Esophagus squamous epithelium (tissue), 5 donors: ENCODE data around the gene PKDCC. TPM values are rescaled to one million over a fixed set of nuclear protein-coding genes. Genes with fewer than 3 reads are reported as not detected.
A peak's percentile ranks its signal among the peaks of the same experiment; 100 is the strongest.
"Not testable (repeated sequence)": the region's sequence is repeated elsewhere in the genome, so short reads cannot be mapped to it uniquely, and the experiment has no call there.

Source experiments
- DNase-seq: peaks from one replicate; lab custom pipeline; 2025; lab: John Stamatoyannopoulos, UW
- H3K27ac ChIP-seq, 4 donors: fragments of 200-600 bp; sonication (generic); one replicate each; pipeline ENCODE4 v1.5.1; 2016 to 2019; ENCODE audit warnings: mild to moderate bottlenecking in 1 of 4
- H3K27me3 ChIP-seq, 4 donors: fragments of 200-600 bp; sonication (generic); 1 replicate in 3 of 4; 2 replicates in 1 of 4; pipeline versions ENCODE4 v1.5.1 to v1.6.0; 2017 to 2021; ENCODE audit warnings: antibody characterized with exemption in 1 of 4
- H3K36me3 ChIP-seq, 3 donors: fragments of 200-600 bp; sonication (generic); one replicate each; pipeline ENCODE4 v1.5.1; 2016 to 2019
- H3K4me1 ChIP-seq, 3 donors: fragments of 200-600 bp; sonication (generic); one replicate each; pipeline ENCODE4 v1.5.1; 2017 to 2019
- H3K4me3 ChIP-seq, 4 donors: fragments of 200-600 bp; sonication (generic); 1 replicate in 3 of 4; 2 replicates in 1 of 4; pipeline ENCODE4 v1.5.1; 2016 to 2019; ENCODE audit warnings: mild to moderate bottlenecking in 2 of 4, moderate library complexity in 1 of 4
- H3K9me3 ChIP-seq, 3 donors: fragments of 200-600 bp; sonication (generic); one replicate each; pipeline ENCODE4 v1.5.1; 2016 to 2019
- CTCF ChIP-seq, 6 experiments: fragments of 450-650 bp in 4 of 6; fragments of 200-600 bp in 2 of 6; sonication (generic) in 2 of 6; IDR thresholded peaks; one replicate each; pipeline ENCODE4 v1.5.1; 2016 to 2019; ENCODE audit warnings: antibody characterized with exemption in 6 of 6, mild to moderate bottlenecking in 4 of 6, moderate library complexity in 4 of 6
- POLR2A ChIP-seq, 4 donors: fragments of 450-650 bp; IDR thresholded peaks; one replicate each; pipeline ENCODE4 v1.6.1; 2017; ENCODE audit warnings: antibody characterized with exemption in 4 of 4, mild to moderate bottlenecking in 4 of 4, moderate library complexity in 3 of 4
- WGBS, 2 donors: methylation state at CpG; one replicate each; pipeline ENCODE4 v1.1.5; 2018; 5-methylcytosine and 5-hydroxymethylcytosine counted together
- intact Hi-C: fragments of 100-400 bp; cut with DNase I; formaldehyde crosslinking; loops from one replicate; pipeline ENCODE4 v1.15.0; 2022
- total RNA-seq, 4 donors: library from RNA; depleted of rRNA; stranded (reverse); fragments of >200 nt; gene quantifications; one replicate each; pipeline ENCODE4 v1.1.0, GENCODE V29; 2016
- donor health status: DM: yes; HTN: yes; CAD: no.

The PKDCC gene
- total RNA-seq, 4 donors from 2014 or later, result 0.53 to 16.8 (median 6.4) TPM

GRCh38 chr2:42060718-42061619 lies 13.1 kb downstream of the PKDCC start:
- Histone ChIP-seq H3K9me3 (no peaks in the 10 kb centered on the region), H3K36me3 (peaks cover 0 to 15% (median 0%) of the 10 kb centered on the region in 3 donors), H3K27ac (peak overlapping the region; percentile 31 to 74 (median 67)), H3K27me3 (no peaks in the 10 kb centered on the region), H3K4me3 (no peak overlapping the region), H3K4me1 (peaks cover 5 to 23% (median 9%) of the 10 kb centered on the region in 3 donors)
- intact Hi-C loops, result no loop called here
- WGBS, 2 donors, result 58 to 66% methylated on average over 6 to 9 of the region's 14 CpGs
- TF ChIP-seq POLR2A (IDR thresholded peaks at IDR 0.05) (no peak), CTCF (IDR thresholded peaks at IDR 0.05) (no peak)
- DNase-seq, result no peak

GRCh38 chr2:42061839-42062238 lies 14.0 kb downstream of the PKDCC start:
- Histone ChIP-seq H3K4me1 (peaks cover 5 to 23% (median 9%) of the 10 kb centered on the region in 3 donors), H3K27me3 (no peaks in the 10 kb centered on the region), H3K36me3 (peaks cover 0 to 15% (median 0%) of the 10 kb centered on the region in 3 donors), H3K9me3 (no peaks in the 10 kb centered on the region), H3K27ac (peak overlapping the region in 2 of 4 donors; percentile 63 to 71), H3K4me3 (no peak overlapping the region)
- intact Hi-C loops, result no loop called here
- no peak for DNase-seq
- TF ChIP-seq CTCF (IDR thresholded peaks at IDR 0.05) (no peak), POLR2A (IDR thresholded peaks at IDR 0.05) (no peak)
- WGBS, 2 donors, result 41 to 56% methylated on average over 1 of the region's 1 CpG

- Histone ChIP-seq H3K27ac (peak overlapping the region; percentile 15 to 55 (median 40)), H3K36me3 (peaks cover 0 to 2% (median 0%) of the 10 kb centered on the region in 3 donors), H3K9me3 (no peaks in the 10 kb centered on the region), H3K4me3 (no peak overlapping the region), H3K4me1 (peaks cover 5 to 23% (median 9%) of the 10 kb centered on the region in 3 donors), H3K27me3 (peaks cover 0 to 7% (median 0%) of the 10 kb centered on the region in 4 donors)
- 45 to 77% methylated on average over 5 of the region's 5 CpGs for WGBS, 2 donors
- no peak for TF ChIP-seq CTCF (IDR thresholded peaks at IDR 0.05)
- TF ChIP-seq POLR2A (IDR thresholded peaks at IDR 0.05), result no peak
- no peak for DNase-seq
- intact Hi-C loops, result no loop called here
Observed at GRCh38 chr2:42063431-42064171, 15.8 kb downstream of the PKDCC start.

GRCh38 chr2:42064417-42064942 lies 16.7 kb downstream of the PKDCC start:
- Histone ChIP-seq H3K4me3 (no peak overlapping the region), H3K27ac (peak overlapping the region in 3 of 4 donors; percentile 15 to 55 (median 55)), H3K9me3 (no peaks in the 10 kb centered on the region), H3K4me1 (peaks cover 5 to 23% (median 9%) of the 10 kb centered on the region in 3 donors), H3K36me3 (no peaks in the 10 kb centered on the region), H3K27me3 (peaks cover 0 to 16% (median 0%) of the 10 kb centered on the region in 4 donors)
- intact Hi-C loops, result no loop called here
- WGBS, 2 donors, result 61 to 75% methylated on average over 8 of the region's 8 CpGs
- TF ChIP-seq POLR2A (IDR thresholded peaks at IDR 0.05), result no peak
- no peak for TF ChIP-seq CTCF (IDR thresholded peaks at IDR 0.05)
- no peak for DNase-seq

- DNase-seq, intact Hi-C loops, H3K27ac ChIP-seq, H3K4me3 ChIP-seq, H3K9me3 ChIP-seq, H3K36me3 ChIP-seq: not testable (repeated sequence)
- H3K27me3 ChIP-seq, result peaks cover 0 to 18% (median 0%) of the 10 kb centered on the region in 4 donors
- peaks cover 5 to 14% (median 5%) of the 10 kb centered on the region in 3 donors for H3K4me1 ChIP-seq
- WGBS, 2 donors, result 82 to 96% methylated on average over 3 to 5 of the region's 5 CpGs
Observed at GRCh38 chr2:42065753-42066152, 17.9 kb downstream of the PKDCC start.

- H3K27me3 ChIP-seq, result peaks cover 0 to 18% (median 0%) of the 10 kb centered on the region in 4 donors
- H3K4me1 ChIP-seq, H3K36me3 ChIP-seq, H3K27ac ChIP-seq, H3K9me3 ChIP-seq, intact Hi-C loops, DNase-seq, H3K4me3 ChIP-seq: not testable (repeated sequence)
- 92 to 95% methylated on average over 6 to 8 of the region's 9 CpGs for WGBS, 2 donors
Observed at GRCh38 chr2:42067001-42067400, 19.2 kb downstream of the PKDCC start.
